HCT116 (cell line): ENCODE data around the gene LRSAM1.

Source experiments
- CTCF ChIP-seq, 3 experiments: fragments of 200-600 bp in 1 of 3; sonication (generic) in 1 of 3; IDR thresholded peaks in 2 of 3; conservative IDR thresholded peaks in 1 of 3; 2 replicates each; pipeline ENCODE4 v1.5.1; 2012 to 2017; ENCODE audit warnings: low read depth in 2 of 3, low read length in 2 of 3, antibody characterized with exemption in 1 of 3, borderline replicate concordance in 1 of 3, control low read depth in 1 of 3, mild to moderate bottlenecking in 1 of 3, mixed read lengths in 1 of 3, mixed run types in 1 of 3, moderate library complexity in 1 of 3; ENCODE audit not compliant: insufficient read depth in 1 of 3
- EZH2 ChIP-seq: fragments of 200-600 bp; sonication (generic); IDR thresholded peaks from 2 replicates; pipeline ENCODE4 v1.6.1; 2017; ENCODE audit warnings: antibody characterized with exemption, mixed run types
- EZH2phosphoT487 ChIP-seq: fragments of 200-600 bp; IDR thresholded peaks from 2 replicates; pipeline ENCODE4 v1.6.1; 2018; ENCODE audit warnings: antibody characterized with exemption, borderline replicate concordance
- POLR2A ChIP-seq: IDR thresholded peaks from 2 replicates; pipeline ENCODE4 v1.7.0; 2011; ENCODE audit warnings: borderline replicate concordance; ENCODE audit not compliant: insufficient read depth, insufficient read length; ENCODE audit errors: extremely low read depth
- POLR2AphosphoS5 ChIP-seq: IDR thresholded peaks from 2 replicates; pipeline ENCODE4 v1.6.1; 2011; ENCODE audit warnings: mild to moderate bottlenecking, low read depth, low read length, moderate library complexity
- RAD21 ChIP-seq: IDR thresholded peaks from 2 replicates; pipeline ENCODE4 v1.6.1; 2012; ENCODE audit warnings: low read depth, mild to moderate bottlenecking
- SRF ChIP-seq: IDR thresholded peaks from 2 replicates; pipeline ENCODE4 v1.6.1; 2012; ENCODE audit warnings: low read depth
- TCF7L2 ChIP-seq: IDR thresholded peaks from 2 replicates; pipeline ENCODE4 v1.7.0; 2011; ENCODE audit warnings: borderline replicate concordance, inconsistent platforms; ENCODE audit not compliant: insufficient read depth, insufficient read length; ENCODE audit errors: extremely low read depth
- ZNF274 ChIP-seq: fragments of 200-500 bp; sonication (Bioruptor generic); IDR thresholded peaks from 2 replicates; pipeline ENCODE4 v1.6.1; 2014; ENCODE audit warnings: mild to moderate bottlenecking, low read depth, low read length, inconsistent platforms

GRCh38 chr9:127419348-127419747 lies 32.0 kb upstream of the LRSAM1 start:
- TF ChIP-seq TCF7L2 (no peak), CTCF (IDR thresholded peaks at IDR 0.05 in 2 of 3, conservative IDR thresholded peaks at IDR 0.05 in 1 of 3; ENCODE audit: borderline replicate concordance in 1 of 3, insufficient read depth in 1 of 3, low read depth in 2 of 3, low read length in 2 of 3) (no peak), RAD21 (no peak), POLR2AphosphoS5 (no peak), ZNF274 (no peak), EZH2 (no peak), POLR2A (no peak), SRF (no peak), EZH2phosphoT487 (no peak)
